ENCODE measurements around the gene ERC1.

Gene ERC1

GRCh38 chr12:1369460-1369859 lies 378.4 kb downstream of the ERC1 start:
- no peak for DNase-seq

GRCh38 chr12:1369938-1370500 lies 379.0 kb downstream of the ERC1 start:
- DNase-seq, result no peak

- no peak for DNase-seq
Measured at GRCh38 chr12:1373901-1374735, 383.1 kb downstream of the ERC1 start.

- DNase-seq, result no peak
Measured at GRCh38 chr12:1375323-1375722, 384.3 kb downstream of the ERC1 start.

- DNase-seq, result no peak
Measured at GRCh38 chr12:1377117-1377516, 386.1 kb downstream of the ERC1 start.

- DNase-seq, result no peak
Measured at GRCh38 chr12:1377681-1378080, 386.7 kb downstream of the ERC1 start.

GRCh38 chr12:1380171-1380851 lies 389.3 kb downstream of the ERC1 start:
- DNase-seq, result no peak

- DNase-seq, result no peak
Measured at GRCh38 chr12:1382151-1382550, 391.1 kb downstream of the ERC1 start.

- no peak for DNase-seq
Measured at GRCh38 chr12:1382826-1383225, 391.8 kb downstream of the ERC1 start.

GRCh38 chr12:1383758-1384157 lies 392.7 kb downstream of the ERC1 start:
- no peak for DNase-seq

- no peak for DNase-seq
Measured at GRCh38 chr12:1384910-1385309, 393.9 kb downstream of the ERC1 start.

GRCh38 chr12:1391722-1392121 lies 400.7 kb downstream of the ERC1 start:
- no peak for DNase-seq

- DNase-seq, result no peak
Measured at GRCh38 chr12:1395421-1395955, 404.5 kb downstream of the ERC1 start.

- no peak for DNase-seq
Measured at GRCh38 chr12:1398673-1399072, 407.6 kb downstream of the ERC1 start.

GRCh38 chr12:1401891-1402290 lies 410.9 kb downstream of the ERC1 start:
- no peak for DNase-seq

- no peak for DNase-seq
Measured at GRCh38 chr12:1403417-1403816, 412.4 kb downstream of the ERC1 start.

GRCh38 chr12:1405619-1406018 lies 414.6 kb downstream of the ERC1 start:
- DNase-seq, result no peak

GRCh38 chr12:1410794-1411193 lies 419.8 kb downstream of the ERC1 start:
- no peak for DNase-seq

- no peak for DNase-seq
Measured at GRCh38 chr12:1413930-1414329, 422.9 kb downstream of the ERC1 start.

GRCh38 chr12:1418144-1418543 lies 427.1 kb downstream of the ERC1 start:
- DNase-seq, result no peak

GRCh38 chr12:1419849-1420371 lies 428.9 kb downstream of the ERC1 start:
- DNase-seq, result no peak

- no peak for DNase-seq
Measured at GRCh38 chr12:1421091-1421846, 430.2 kb downstream of the ERC1 start.
